Neural progenitor cell (in vitro differentiated cells): ENCODE data around the gene MRC2.

Experiments
- CTCF ChIP-seq: fragments of 200-600 bp; sonication (generic); IDR thresholded peaks from 2 replicates; pipeline ENCODE4 v1.5.1; 2017; ENCODE audit warnings: antibody characterized with exemption, mild to moderate bottlenecking
- EZH2 ChIP-seq: fragments of 200-600 bp; sonication (generic); IDR thresholded peaks from 2 replicates; pipeline ENCODE4 v1.6.1; 2017; ENCODE audit warnings: antibody characterized with exemption, mild to moderate bottlenecking, moderate library complexity
- EZH2phosphoT487 ChIP-seq: fragments of 200-600 bp; sonication (generic); IDR thresholded peaks from 2 replicates; pipeline ENCODE4 v1.6.1; 2017; ENCODE audit warnings: antibody characterized with exemption

- TF ChIP-seq CTCF: no peak
- no peak for TF ChIP-seq EZH2
- no peak for TF ChIP-seq EZH2phosphoT487
Measured at GRCh38 chr17:62717889-62718288, 90.4 kb downstream of the MRC2 start.
